Brain microvascular endothelial cell (primary cell): ENCODE measurements around the gene ZNF827.
A peak's percentile ranks its signal among the peaks of the same experiment; 100 is the strongest.

Experiments used
- DNase-seq: peaks from one replicate; pipeline ENCODE4 v3.0.0-alpha.2; 2020
- H3K27ac ChIP-seq: fragments of 250-450 bp; sonication (Bioruptor Pico); 2 replicates; pipeline ENCODE4 v1.5.1; 2020; ENCODE audit warnings: mild to moderate bottlenecking, moderate library complexity
- H3K27me3 ChIP-seq: fragments of 250-450 bp; sonication (Bioruptor Pico); replicated peaks from 2 replicates; pipeline ENCODE4 v1.5.1; 2020; ENCODE audit warnings: mild to moderate bottlenecking
- H3K36me3 ChIP-seq: fragments of 250-450 bp; sonication (Bioruptor Pico); replicated peaks from 2 replicates; pipeline ENCODE4 v1.5.1; 2020; ENCODE audit warnings: mild to moderate bottlenecking
- H3K4me3 ChIP-seq: 2 replicates; pipeline ENCODE4 v1.5.1; 2011; ENCODE audit warnings: low read depth, mild to moderate bottlenecking, control low read depth, low read length, moderate library complexity
- CTCF ChIP-seq: IDR thresholded peaks from 2 replicates; pipeline ENCODE4 v1.5.1; 2011; ENCODE audit warnings: low read depth, mild to moderate bottlenecking, moderate library complexity, low read length, control low read depth, inconsistent platforms; ENCODE audit errors: missing control alignments
- in situ Hi-C: cut with HindIII; loops from 2 replicates; pipeline ENCODE4 v1.10.0; 2017; ENCODE audit warnings: low sequenced_read_pairs, low pct_ligation_motif_present

Gene ZNF827

GRCh38 chr4:145880355-145880960, 58.2 kb downstream of the ZNF827 start:
- Histone ChIP-seq H3K27ac (no peak overlapping the region), H3K27me3 (no peaks in the 10 kb centered on the region), H3K4me3 (no peak overlapping the region), H3K36me3 (peaks cover 5% of the 10 kb centered on the region)
- in situ Hi-C loops = no loop called here
- TF ChIP-seq CTCF = no peak
- DNase-seq = no peak

- Histone ChIP-seq H3K36me3 (no peaks in the 10 kb centered on the region), H3K27me3 (no peaks in the 10 kb centered on the region), H3K4me3 (no peak overlapping the region), H3K27ac (no peak overlapping the region)
- DNase-seq = no peak
- no peak for TF ChIP-seq CTCF
- in situ Hi-C loops = no loop called here
These were observed 59.0 kb downstream of the ZNF827 start for GRCh38 chr4:145879598-145879997.

- in situ Hi-C loops = no loop called here
- peak; percentile 18 for DNase-seq
- Histone ChIP-seq H3K27me3 (no peaks in the 10 kb centered on the region), H3K27ac (no peak overlapping the region), H3K36me3 (no peaks in the 10 kb centered on the region), H3K4me3 (no peak overlapping the region)
- no peak for TF ChIP-seq CTCF
These were observed 59.9 kb downstream of the ZNF827 start for GRCh38 chr4:145878501-145879435.

- H3K4me3 ChIP-seq = no peak overlapping the region
- no peak for TF ChIP-seq CTCF
- in situ Hi-C loops = no loop called here
- no peak for DNase-seq
- no peak overlapping the region for H3K27ac ChIP-seq
- no peaks in the 10 kb centered on the region for H3K27me3 ChIP-seq
- no peaks in the 10 kb centered on the region for H3K36me3 ChIP-seq
These were observed 62.0 kb downstream of the ZNF827 start for GRCh38 chr4:145876531-145877180.

- no peak for TF ChIP-seq CTCF
- H3K36me3 ChIP-seq = peaks cover 2% of the 10 kb centered on the region
- no peak overlapping the region for H3K27ac ChIP-seq
- H3K27me3 ChIP-seq = no peaks in the 10 kb centered on the region
- H3K4me3 ChIP-seq = no peak overlapping the region
- in situ Hi-C loops = no loop called here
- DNase-seq = no peak
These were observed 64.7 kb downstream of the ZNF827 start for GRCh38 chr4:145873901-145874300.
